Measurements from ENCODE around the gene TRIM44.

The TRIM44 gene, protein sequence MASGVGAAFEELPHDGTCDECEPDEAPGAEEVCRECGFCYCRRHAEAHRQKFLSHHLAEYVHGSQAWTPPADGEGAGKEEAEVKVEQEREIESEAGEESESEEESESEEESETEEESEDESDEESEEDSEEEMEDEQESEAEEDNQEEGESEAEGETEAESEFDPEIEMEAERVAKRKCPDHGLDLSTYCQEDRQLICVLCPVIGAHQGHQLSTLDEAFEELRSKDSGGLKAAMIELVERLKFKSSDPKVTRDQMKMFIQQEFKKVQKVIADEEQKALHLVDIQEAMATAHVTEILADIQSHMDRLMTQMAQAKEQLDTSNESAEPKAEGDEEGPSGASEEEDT

DNA sequence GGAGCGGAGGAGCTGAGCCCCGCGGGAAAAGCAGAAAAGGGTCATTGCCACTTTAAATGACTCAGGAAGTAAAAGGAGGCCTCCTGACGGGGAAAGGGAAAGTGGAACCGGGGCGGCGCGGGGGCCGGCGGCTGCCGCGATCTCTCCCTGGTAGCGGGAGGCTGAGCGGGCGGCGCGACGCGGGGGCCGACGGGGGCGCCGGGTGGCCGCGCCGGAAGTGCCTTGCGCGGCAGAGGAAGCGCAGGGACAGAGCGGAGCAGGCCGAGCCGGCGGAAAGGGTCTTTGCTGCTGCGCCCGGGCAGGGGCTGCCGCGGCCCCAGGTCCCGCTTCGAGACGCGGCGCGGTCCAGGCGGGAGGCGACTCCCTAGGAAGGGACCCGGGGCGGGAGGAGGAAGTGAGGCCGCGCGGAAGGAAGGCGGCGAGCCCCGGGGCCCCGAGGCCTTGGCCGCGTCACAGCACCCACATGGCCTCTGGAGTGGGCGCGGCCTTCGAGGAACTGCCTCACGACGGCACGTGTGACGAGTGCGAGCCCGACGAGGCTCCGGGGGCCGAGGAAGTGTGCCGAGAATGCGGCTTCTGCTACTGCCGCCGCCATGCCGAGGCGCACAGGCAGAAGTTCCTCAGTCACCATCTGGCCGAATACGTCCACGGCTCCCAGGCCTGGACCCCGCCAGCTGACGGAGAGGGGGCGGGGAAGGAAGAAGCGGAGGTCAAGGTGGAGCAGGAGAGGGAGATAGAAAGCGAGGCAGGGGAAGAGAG is at the start of gene TRIM44:
TSS of gene TRIM44 (plus strand) at position 127 of the 759 bp plus-strand sequence. CDS start at position 464, 337 bp downstream.
- TF ChIP-seq, protein P1, sequence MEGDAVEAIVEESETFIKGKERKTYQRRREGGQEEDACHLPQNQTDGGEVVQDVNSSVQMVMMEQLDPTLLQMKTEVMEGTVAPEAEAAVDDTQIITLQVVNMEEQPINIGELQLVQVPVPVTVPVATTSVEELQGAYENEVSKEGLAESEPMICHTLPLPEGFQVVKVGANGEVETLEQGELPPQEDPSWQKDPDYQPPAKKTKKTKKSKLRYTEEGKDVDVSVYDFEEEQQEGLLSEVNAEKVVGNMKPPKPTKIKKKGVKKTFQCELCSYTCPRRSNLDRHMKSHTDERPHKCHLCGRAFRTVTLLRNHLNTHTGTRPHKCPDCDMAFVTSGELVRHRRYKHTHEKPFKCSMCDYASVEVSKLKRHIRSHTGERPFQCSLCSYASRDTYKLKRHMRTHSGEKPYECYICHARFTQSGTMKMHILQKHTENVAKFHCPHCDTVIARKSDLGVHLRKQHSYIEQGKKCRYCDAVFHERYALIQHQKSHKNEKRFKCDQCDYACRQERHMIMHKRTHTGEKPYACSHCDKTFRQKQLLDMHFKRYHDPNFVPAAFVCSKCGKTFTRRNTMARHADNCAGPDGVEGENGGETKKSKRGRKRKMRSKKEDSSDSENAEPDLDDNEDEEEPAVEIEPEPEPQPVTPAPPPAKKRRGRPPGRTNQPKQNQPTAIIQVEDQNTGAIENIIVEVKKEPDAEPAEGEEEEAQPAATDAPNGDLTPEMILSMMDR (IDR thresholded peaks at IDR 0.05; ENCODE audit: extremely low read depth, missing control alignments), result no peak
- DNase-seq (ENCODE audit: low spot score), result peak; percentile 92

- TF ChIP-seq, protein P1 (IDR thresholded peaks at IDR 0.05; ENCODE audit: extremely low read depth, missing control alignments), result no peak
- no peak for DNase-seq (ENCODE audit: low spot score)
Measured at GRCh38 chr11:35614939-35615569, 47.5 kb upstream of the TRIM44 start.

DNA sequence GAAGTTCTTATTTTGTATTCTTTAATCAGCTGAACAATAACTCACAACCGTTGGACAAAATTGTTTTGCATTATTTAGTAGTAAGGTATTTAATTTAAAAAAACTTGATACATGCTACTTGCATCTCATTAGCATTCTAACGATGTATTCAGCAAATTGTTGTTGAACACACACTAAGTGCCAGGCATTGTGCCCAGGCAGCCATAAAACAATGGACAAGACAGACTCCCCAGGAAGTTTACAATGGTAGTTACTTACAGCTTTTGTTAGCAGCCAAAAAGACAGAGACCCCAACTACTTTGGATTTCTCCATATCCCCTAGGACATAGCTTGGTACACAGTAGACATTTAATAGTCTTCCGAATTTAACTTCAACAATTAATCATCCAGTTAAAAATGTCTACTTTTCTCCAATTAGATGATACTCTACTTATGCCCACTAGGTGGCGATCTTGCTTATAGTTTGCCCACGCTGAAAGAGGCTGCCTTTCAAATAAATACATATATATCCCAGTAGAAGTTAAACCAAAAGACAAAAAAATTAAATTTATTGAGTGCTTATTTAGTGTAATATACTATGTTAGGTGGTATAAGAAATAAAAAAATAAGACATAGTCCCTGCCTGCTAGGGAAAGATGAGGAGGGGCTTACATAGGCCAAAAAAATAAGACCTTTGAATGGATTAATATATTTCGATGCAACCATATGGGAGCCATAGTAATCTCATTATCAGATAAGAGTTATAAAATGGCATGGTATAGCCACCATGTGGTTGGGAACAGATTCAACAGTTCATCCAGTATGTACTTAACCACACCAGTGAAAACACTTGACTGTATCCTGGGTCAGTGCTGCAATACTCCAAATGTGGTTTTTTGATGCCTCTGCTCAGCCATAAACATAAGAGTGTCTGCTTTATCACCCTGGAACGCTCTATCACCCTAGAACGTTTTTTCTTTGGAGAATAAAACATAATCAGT is 46.4 kb upstream of the TRIM44 start:
- peak; percentile 75 for DNase-seq (ENCODE audit: low spot score)

DNA sequence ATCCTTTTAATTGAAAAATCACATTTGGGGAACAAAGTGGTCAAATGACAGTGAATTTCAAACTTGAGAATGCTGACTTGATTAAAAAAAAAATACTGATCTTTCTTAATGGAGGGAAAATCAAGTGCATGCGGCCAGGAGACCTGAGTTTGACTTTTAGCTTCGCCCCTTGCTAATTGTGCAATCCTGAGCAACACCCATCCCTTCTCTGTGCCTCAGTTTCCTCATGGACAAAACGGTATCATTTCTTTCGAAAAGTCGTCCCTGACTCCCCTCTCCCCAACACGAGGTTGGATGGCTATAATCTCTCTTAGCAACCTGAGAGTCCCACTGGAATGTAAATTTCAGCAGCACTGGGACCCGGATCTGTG is 45.3 kb upstream of the TRIM44 start:
- no peak for DNase-seq (ENCODE audit: low spot score)
- TF ChIP-seq, protein P1 (IDR thresholded peaks at IDR 0.05; ENCODE audit: extremely low read depth, missing control alignments), result no peak

More for the DNA sequence above, 46.4 kb upstream of the TRIM44 start:
- TF ChIP-seq, protein P1 (IDR thresholded peaks at IDR 0.05; ENCODE audit: extremely low read depth, missing control alignments), result peak; percentile 53

DNA sequence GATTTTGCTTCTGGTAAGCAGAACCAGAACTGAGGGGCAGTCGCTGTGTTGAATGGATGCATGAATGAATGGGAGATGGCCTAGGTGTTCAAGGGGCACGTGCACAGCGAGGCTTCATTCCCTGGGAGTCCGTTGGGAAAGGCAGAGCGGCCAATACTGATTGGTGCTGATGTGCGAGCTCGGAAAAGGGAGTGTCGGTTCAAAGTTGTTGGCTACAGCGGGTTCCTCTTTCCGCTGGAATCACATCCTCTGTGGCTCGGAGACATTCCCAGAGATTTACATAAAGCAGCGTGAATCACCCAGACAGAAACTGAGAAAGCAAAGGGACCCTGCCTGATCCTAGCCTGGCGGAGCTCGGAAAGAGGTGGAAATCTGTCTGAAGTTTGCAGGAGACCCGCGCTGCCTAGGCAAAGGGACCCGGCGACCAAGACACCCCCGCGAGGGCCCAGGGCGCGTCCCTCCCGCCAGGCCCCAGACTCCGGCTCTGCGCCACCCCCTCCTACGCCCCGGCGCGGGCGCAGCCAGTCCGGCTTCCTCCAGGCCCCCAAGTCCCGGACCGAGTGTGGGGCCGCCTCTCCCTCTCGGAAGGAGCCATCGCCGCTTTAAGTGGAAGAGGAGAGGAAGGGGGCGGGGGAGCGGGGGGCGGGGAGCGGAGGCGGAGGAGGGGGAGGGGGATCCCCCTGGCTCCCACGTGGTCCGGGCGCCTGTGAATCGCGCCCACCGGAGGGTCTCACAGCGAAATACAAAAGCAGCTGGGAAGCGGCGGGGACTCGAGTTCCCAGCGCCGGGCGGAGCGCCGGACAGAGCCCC is 44.7 kb upstream of the TRIM44 start, which contains the start of gene FJX1:
TSS of gene FJX1 (plus strand) at position 774 of the 810 bp plus-strand sequence. CDS start 177 bp downstream, outside the sequence.
- TF ChIP-seq, protein P1 (IDR thresholded peaks at IDR 0.05; ENCODE audit: extremely low read depth, missing control alignments), result no peak
- peak; percentile 87 for DNase-seq (ENCODE audit: low spot score)

- TF ChIP-seq, protein P1 (IDR thresholded peaks at IDR 0.05; ENCODE audit: extremely low read depth, missing control alignments), result no peak
- peak; percentile 79 for DNase-seq (ENCODE audit: low spot score)
Measured at GRCh38 chr11:35618497-35619115, 44.0 kb upstream of the TRIM44 start.
